Brain pericyte (primary cell): ENCODE measurements around the gene GPR35.

Experiments used
- DNase-seq: peaks from one replicate; pipeline ENCODE4 v3.0.0-alpha.2; 2012; ENCODE audit warnings: low read depth, low spot score

The GPR35 gene

DNA sequence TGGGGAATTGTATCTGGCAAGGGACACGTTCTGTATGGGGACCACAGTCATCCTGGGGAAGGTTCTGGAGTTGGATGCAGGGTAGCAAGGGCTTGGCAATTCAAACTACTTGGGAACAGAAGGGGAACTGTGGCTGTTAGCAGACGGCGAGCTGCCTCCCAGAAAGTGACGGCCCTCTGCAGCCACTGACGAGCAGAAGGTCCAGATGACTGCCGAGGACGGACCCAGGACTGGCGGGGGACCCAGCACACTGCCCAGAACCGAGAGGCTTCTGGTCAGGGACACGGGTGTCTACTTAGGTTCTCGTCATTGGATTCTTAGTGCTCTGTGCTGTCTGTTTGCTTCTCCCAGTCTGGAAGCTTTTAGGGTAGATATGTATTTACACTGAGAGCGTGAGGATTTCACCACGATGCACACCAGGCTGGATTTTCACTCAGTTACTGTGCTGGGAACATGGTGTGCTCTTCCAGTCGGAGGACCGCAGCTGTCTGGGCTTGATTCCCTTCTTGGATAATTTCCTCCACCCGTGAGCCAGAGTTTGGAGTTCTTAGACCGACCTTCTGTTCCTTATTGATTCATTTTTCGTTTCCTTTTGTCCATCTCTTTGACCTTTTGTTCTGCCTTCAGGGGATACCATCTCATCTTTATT lies 13.4 kb downstream of the GPR35 start:
- DNase-seq: no peak

DNA sequence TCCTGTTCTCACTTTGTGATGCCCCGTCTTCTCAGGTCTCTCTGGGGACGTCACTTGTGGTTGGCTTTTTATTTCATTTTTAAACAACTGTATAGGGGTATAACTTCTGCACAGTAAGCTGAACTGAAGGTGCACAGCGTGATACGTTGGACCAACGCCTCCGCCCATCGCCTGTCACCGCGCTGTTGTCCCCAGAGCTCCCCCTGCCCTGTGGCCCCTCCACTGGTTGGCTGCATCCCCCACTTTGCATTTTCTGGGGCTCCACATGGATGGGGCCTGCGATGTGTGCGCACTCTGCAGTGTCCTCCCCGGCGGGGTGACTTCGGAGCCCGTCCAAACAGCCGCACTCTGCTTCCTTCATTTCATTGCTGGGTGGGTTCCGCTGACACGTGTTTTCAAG lies 14.3 kb downstream of the GPR35 start:
- no peak for DNase-seq

DNA sequence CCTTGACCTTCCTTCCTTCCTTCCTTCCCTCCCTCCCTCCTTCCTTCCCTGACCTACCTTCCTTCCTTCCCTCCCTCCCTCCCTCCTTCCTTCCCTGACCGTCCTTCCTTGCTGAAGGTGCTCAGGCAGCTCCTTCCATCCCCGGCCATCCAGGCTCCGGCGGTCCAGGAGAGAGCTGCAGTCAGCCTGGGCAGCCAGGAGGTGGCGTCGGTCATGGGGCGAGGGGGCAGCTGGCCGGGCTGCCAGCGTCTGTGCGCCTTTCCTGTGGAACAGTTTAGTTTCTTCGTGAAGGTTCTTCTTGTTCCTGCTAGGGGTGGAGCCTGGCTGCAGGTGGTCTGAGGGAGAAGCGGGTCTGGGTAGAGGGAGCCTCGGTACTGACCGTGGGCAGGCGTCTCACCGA lies 15.7 kb downstream of the GPR35 start:
- DNase-seq: no peak

DNA sequence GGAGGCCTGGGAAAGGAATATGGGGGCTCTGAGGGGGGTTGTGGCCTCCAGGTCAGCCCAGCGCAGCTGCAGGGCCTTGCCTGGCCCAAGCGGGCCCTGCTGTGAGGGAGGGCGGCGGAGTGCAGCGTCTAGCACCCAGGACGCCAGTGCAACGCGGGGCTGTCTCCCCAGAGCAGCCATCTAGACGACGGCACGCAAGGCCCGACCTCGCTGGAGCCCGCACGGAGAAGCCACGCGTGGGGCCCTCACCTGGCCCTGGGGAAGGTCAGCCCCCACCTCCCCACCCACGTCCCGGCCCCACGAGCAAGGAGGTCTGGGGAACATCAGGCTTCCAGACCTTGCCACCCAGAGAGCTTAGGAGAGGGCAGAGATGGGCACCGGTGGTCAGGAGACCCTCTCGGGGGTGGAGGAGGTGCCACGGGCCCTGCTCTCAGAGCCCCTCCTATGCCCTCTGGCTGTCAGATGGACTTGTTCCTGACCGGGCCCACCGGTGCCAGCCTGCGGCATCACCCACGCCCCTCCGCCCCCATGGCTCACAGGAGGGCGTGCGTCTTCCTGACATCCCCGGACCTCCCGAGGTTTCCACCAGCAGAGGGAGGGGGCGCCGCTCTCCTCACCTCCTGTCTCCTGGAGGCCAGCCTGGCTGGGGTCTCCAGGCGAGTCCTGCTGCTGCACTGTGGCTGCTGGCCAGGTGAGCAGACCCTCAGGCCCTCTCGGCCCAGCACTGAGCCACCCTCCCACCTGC lies 17.0 kb downstream of the GPR35 start:
- DNase-seq: no peak

DNA sequence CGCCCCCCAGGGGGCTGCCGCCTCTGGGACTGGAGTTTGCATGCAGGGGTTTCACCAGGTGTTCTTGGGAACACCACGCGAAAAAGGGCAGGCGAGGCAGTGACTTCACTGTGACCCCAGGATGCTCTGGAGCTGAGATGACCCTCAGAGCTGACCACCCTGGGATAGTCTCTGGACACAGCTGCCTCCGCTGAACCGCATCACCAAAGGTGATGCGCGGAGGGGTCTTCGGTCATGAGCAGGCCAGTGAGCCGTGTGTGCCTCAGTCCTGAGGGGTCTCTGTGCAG lies 17.5 kb downstream of the GPR35 start:
- DNase-seq: no peak

DNA sequence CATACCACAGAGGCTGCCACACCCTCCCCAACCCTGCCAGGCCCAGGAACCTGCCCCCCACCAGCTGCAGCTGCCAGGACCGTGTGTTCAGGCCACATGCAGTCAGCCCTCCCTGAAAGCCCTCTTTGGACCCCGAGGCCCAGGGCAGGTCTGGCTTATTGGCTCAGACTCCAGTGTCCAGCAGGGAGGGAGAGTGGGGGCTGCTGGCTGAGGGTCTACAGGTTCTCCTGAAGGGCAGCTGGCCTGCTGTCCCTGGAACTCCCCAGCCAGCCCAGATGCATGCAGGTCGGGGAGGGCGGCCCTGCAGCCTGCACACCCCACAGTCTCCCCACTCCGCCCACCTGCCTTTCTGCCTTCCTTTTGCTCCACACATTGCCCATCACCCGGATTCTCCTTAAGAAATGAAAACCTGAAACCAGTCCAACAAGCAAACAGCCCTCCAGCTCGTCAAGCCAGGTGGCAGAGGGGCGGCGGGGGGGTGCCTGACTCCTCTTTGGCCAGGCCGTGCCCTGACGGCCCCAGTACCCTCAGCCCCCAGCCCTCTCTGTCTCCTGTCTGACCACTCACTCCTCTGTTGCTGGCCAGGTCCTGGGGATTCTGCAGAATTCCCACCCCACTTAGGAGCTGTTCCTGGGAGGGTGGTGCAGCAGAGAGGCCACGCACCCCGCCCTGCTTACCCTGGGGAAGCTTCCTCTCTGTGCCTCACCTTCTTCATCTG lies 18.0 kb downstream of the GPR35 start:
- DNase-seq: no peak

DNA sequence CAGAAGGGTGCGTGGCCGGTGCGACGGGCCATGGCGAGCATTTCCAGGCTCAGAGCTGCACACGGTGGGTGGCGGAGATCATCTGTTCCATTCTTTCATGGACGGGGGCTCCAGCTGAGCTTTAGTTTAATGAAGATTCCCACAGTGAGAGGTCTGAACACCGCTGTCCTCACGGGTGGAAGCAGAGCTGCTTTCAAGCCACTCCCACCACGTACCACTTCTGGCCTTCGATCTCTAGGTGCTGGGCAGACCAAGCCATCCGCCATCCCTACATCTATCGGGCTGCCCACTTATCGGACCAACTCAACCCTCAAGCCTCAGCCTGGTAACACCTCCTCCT lies 18.5 kb downstream of the GPR35 start:
- DNase-seq: no peak

DNA sequence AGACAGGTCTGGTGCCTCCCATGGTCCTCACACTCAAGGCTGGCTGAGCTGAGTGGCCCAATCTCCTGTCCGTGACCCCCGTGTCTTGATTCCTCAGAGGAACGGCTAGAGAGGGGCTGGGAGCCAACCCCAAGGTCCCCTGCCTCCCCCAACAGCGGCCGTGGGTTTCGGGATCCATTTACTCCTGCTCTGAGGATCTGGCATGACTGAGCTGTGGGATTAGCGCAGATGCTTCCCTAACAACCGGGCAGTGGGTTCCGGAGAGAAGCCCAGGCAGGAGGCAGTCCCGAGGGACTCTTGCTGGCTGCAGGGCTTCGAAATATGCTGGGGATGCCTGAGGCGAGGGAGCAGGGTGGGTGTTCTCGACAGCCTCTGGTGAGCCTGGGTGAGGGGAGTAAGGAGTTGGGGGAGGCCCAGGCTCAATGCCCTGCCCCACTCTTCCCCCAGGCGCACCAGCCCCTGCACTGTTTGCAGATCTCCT lies 18.9 kb downstream of the GPR35 start:
- no peak for DNase-seq

DNA sequence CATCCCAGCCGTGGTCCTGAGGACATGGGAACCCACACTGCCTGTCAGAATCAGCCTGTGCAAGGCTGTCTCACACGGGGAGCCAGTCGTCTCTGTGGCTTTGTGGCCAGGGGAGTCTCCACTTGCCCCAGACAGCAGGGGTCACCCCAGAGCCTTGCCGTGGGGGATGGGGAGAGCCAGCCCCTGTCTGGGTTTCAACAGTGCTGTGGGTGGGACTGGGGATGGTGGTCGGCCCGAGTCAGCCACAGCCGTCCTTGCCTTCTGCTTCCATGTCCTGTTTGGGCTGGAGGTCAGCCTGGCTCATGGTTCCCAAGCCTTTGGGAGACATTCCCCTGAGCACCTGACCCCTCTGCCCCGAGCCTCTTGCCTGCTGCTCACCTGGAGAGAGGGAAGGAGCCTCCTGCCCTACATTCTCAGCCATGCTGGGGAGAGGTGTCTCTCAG lies 19.6 kb downstream of the GPR35 start:
- DNase-seq: no peak

DNA sequence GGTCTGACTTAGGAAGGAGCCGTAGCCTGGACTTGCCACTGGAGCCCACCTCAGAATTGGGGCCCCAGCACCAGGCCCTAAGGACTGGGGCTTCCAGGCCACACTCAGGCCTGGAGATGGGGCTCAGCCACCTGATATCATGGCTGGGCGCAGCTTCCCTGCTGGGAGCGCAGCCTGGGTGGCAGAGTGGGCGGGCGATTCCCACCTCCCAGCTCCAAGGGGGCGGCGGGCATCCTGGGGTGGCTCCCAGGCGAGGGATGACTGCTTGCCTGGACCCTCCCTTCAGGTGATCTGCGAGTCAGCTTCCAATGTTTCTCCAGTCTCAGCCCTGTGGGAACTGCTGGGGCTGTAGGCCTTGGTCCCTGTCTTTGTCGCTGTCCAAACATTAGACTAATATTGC lies 20.1 kb downstream of the GPR35 start:
- DNase-seq: no peak

DNA sequence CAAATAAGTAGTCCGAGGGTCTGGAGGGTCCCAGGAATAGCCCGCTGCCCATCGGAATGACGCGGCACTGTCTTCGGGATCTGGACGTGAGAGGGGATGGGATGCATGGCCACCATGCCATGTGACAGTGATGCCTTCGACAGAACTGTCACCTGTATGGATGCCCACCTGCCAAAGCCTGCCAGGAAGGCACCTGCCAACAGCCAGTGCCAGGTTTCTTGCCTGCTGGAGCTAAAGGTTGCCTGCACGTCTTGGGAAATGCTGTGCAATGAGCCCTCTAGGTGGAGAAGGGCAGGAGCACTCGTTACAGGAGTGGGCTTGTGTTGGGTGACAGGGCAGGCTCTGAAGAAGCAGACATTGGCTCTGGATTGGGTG lies 20.5 kb downstream of the GPR35 start:
- DNase-seq: no peak

DNA sequence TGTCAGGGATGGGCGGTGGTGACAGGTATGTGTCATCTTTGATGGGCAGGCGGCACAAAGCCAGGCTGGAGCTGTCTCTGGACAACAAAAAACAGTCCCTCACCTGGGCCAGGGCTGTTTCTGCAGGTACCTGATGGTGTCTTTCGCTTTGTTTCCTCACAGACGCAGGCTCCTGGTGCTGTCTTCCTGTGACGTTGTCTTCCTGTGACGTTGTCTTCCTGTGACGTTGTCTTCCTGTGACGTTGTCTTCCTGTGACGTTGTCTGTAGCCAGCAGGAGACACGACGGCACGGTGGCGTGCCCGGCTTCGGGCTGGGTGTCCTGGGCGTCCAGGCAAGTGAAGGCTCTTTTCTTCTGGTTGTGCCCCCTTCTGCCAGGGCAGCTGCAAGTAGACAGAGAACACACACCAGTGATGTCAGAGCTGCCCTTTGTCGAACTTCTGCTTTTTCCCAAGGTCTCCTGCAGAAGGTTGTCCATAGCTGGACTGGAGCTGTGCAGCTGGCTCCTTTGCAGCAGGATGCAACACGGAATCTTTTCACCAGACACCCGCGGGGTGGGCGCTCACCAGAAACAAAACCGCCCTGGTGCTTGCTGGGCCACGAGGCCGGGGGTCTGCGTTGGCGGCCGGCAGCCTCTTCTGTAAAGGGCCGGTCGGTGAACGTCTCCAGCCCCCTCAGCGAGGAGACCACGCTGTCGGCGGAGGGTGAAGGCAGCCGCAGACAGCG lies 21.1 kb downstream of the GPR35 start:
- no peak for DNase-seq

DNA sequence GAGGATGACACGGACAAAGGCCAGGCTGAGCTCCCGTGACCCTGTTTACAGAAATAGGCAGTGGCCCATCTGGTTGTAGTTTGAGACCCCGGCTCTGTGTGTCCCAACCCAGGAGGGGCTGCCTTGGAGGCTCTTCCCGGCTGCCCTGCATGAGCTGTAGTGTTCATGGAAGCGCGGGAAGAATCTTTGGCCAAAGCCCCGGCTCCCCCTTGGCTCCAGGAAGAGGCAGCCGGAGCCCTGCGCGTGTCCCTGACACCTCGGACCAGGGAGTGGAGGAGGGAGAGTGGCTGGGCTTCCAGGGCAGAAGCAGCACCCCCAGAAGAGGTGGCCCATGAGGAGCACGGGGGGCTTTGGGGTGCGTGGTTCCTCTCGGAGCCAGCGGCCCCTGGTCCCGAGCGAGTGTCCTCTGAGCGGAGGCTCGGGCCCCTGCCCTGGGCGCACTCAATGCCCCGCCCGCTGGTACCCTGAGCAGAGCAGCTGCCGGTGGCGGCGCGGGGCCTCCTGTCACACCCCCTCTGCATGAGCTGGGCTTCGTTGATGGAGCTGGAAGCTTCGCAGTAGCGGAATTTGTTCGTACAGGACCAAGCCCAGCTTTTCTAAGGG lies 21.7 kb downstream of the GPR35 start:
- DNase-seq: no peak

DNA sequence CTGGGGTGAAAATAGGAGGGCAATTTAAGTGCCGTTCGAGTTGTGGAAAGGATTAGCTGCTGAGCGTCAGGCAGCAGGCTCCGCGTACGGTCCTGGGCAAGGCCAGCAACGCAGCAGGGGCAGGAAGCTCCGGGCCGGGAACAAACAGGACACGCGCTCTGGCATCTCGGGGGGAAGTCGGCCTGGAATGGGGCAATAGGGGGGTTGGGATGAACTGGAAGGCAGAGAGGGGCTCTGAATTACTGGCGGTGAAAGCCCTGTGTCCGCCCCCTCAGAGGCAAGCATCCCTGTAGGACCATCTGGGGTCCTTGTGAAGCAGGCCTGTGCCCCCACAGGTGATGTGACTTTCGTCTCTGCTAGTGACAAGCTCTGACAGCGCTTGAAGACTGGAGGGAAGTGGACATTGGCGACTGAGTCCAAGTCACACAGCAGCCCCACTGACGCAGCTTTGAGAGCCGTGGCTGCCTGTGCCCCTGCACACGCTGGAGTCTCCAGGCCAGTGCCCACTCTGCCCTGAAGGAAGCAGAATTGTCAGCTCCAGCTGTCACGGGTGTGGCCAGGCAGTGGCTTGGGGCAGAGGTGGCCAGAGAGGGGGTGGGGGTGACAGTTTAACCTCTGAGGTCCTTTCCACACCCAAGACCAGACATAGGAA lies 22.3 kb downstream of the GPR35 start:
- DNase-seq: no peak

DNA sequence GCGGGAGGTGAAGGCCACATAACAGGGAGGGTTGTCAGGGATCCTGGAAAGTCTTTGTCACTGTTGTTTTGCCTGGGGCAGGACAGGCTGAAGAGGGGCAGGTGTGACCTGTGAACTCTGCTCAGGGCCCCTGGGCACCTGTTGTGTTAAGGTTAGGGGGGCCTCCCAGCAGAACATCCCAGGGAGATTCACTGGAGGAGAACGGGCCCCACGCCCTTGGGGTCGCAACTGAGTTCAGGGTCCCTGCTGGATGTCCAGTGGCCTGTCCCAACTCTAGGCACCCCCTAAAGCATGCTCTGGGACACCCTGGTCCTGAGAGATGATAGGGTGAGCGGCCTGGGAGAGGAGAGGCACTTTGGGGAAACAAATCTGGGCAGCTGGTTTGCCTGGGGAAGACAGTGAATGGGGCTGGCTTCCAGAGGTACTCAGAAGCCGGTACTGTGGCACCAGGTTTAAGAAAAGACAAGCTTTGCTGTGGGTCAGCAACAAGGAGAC lies 22.9 kb downstream of the GPR35 start:
- no peak for DNase-seq

DNA sequence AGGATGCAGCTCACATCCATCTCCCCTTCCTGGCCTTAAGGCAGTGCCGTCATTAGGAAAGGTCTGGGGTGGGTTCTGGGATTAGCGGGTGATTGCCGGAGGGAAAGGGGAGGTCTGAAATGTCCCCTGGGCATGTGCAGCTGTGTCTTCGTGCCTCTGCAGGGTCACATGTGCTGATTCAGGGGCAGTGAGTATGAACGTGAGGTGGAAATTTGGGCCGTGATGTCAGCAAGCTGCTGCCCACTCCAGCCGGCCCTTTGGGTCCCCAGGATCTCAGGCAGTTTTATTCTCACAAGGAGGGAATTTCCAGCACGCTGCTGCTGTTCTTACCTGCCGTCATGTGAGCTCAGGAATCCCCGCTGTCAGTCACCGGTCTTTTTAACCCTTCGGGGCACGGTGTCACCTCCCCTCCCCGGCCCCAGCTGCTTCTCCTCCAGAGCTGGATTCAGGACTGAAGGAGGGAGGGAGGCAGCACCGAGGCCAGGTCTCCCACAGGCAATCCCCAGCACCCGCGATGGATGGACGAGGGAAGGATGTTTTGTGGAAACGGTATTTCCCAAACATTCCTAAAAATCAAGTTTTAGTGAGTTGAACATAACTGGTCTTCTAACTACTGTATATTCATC lies 23.5 kb downstream of the GPR35 start:
- no peak for DNase-seq

DNA sequence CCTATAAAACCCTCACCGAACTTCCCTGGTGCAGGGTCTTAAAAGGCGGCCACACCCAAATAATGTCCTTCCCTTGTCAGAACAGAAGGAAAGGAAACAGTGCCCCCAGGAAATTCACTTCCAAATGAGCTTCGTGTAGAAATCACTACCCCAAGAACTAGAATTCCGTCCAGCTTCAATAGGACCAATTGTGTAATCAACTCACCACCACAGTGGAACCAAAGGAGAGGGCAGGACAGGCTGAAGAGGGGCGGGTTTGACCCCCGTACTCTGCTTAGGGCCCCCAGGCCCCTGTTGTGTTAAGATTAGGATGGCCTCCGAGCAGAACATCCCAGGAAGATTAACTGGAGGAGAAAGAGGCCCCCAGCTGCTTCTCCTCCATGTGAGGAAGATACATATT lies 24.1 kb downstream of the GPR35 start:
- DNase-seq: no peak

DNA sequence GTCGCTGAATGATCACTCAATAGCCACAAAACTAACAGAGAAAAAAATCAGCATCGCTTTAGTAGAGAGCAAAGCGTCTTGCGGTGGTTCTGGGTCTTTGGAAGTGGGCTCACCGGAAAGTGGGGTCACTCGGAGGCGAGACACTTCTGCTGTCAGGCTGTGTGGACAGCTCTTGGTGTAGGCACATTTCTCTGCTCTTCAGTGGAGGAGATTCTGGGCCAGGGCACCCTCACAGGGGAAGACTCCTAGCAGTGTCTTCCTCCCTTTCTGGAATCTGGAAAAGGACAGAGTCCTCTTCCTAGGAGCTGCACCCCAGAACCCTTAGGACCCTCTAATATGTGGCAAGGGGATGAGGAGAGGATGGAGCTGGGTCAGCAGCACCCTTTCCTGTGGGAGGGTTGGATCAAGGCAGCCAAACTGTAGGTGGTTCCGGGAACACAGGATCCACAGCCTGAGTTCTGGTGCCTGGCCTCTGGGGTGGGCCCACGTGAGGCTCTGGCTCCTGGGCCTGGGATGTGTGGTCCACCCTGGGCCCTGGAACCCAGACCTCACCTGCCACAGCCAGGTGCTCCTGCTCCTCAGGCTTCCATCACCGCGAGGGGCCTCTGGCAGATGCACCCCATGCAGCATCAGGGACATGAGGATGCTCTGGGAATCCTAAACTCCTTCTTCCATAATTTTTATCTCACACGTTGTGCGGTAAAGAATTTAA lies 25.1 kb downstream of the GPR35 start:
- no peak for DNase-seq

DNA sequence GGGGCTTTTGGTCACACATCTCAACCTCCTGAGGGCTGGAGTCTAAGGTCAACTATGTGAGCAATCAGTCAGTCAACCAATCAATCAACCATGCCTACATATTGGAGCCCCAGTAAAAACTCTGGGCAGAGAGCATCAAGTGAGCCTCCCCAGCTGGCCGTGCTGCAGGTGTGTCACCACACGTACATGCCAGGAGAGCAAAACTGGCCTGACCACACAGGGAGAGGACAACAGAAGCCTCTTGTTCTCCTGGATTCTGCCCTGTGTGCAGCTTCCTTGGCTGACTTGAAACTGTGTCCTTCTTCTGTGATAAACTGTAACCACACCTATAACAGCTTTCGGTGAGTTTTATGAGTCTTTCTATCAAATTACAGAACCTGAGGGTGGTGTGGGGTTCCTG lies 25.9 kb downstream of the GPR35 start:
- no peak for DNase-seq
